GM23248 (cell line): ENCODE results near the gene UPP1.

Experiments
- EZH2 ChIP-seq: fragments of 200-600 bp; sonication (generic); IDR thresholded peaks from 2 replicates; pipeline ENCODE4 v1.6.1; 2018; ENCODE audit warnings: antibody characterized with exemption, mild to moderate bottlenecking; ENCODE audit not compliant: insufficient read depth, poor library complexity, severe bottlenecking
- EZH2phosphoT487 ChIP-seq: fragments of 200-600 bp; sonication (generic); IDR thresholded peaks from 2 replicates; pipeline ENCODE4 v1.6.1; 2018; ENCODE audit warnings: antibody characterized with exemption, moderate library complexity, mild to moderate bottlenecking, low read depth; ENCODE audit not compliant: insufficient read depth

DNA sequence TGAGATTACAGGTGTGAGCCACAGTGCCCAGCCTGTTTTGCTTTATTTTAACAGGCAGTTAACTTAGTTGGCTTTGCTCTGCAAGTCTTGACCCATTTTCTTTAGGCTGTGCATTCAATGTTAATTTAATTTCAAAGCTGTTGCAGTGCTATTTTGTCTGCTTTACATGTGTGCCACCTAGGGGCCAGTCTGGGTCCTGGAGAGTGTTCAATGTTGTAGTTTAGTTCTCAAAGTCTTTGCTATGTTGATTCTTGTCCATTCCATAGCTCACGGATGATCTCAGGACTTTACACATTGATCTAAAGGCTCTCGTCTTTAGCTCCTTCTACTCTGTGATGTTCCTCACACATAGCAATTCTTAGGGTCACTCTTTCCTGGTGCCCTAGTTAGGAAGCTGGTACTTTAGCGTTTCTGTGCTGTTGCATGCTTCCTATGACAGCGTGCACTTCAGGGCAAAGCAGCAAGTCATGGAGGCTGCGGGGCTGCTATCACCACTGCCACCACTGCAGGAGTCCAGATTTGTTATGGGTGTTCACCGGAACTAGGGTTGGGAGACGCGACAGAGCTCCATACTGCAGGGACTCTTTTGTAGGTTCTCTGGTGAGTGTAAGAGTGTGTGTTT, 65.8 kb downstream of the UPP1 start:
- no peak for TF ChIP-seq EZH2
- no peak for TF ChIP-seq EZH2phosphoT487
